DMS114 treated with DMSO at 0.1 percent for 48 hours (cell line): ENCODE measurements around the gene GNG13.
A peak's percentile ranks its signal among the peaks of the same experiment; 100 is the strongest.

Experiments
- DNase-seq: peaks from one replicate; lab custom pipeline; 2025; ENCODE audit not compliant: unreplicated experiment; lab: John Stamatoyannopoulos, UW

Gene GNG13

GRCh38 chr16:815861-816260 lies 15.3 kb upstream of the GNG13 start:
- no peak for DNase-seq

GRCh38 chr16:814974-815373 lies 14.4 kb upstream of the GNG13 start:
- DNase-seq = no peak

GRCh38 chr16:813916-814412 lies 13.4 kb upstream of the GNG13 start:
- no peak for DNase-seq

- DNase-seq = no peak
Observed at GRCh38 chr16:813204-813915, 12.8 kb upstream of the GNG13 start.

- no peak for DNase-seq
Observed at GRCh38 chr16:808085-808386, 7.5 kb upstream of the GNG13 start.

- DNase-seq = peak; percentile 79
Observed at GRCh38 chr16:807347-808084, 7.0 kb upstream of the GNG13 start.

GRCh38 chr16:805474-805873 lies 4.9 kb upstream of the GNG13 start:
- no peak for DNase-seq

GRCh38 chr16:804193-805048 lies 3.9 kb upstream of the GNG13 start:
- no peak for DNase-seq

GRCh38 chr16:803754-804080 lies 3.2 kb upstream of the GNG13 start:
- no peak for DNase-seq

GRCh38 chr16:802914-803753 lies 2.6 kb upstream of the GNG13 start:
- DNase-seq = no peak

GRCh38 chr16:802461-802860 lies 1.9 kb upstream of the GNG13 start:
- no peak for DNase-seq

GRCh38 chr16:801584-802363 lies 1.2 kb upstream of the GNG13 start:
- no peak for DNase-seq

GRCh38 chr16:800834-801511 lies 439 bp upstream of the GNG13 start:
- no peak for DNase-seq

GRCh38 chr16:799111-799947 lies 1.2 kb downstream of the GNG13 start:
- no peak for DNase-seq

GRCh38 chr16:798666-799065 lies 1.9 kb downstream of the GNG13 start:
- DNase-seq = no peak

GRCh38 chr16:797686-798085 lies 2.8 kb downstream of the GNG13 start:
- DNase-seq = no peak

GRCh38 chr16:797120-797420 lies 3.5 kb downstream of the GNG13 start:
- DNase-seq = no peak

GRCh38 chr16:796296-797119 lies 4.0 kb downstream of the GNG13 start:
- DNase-seq = no peak
